GM19395 (cell line): ENCODE measurements around the gene HOXD3.

Source experiments
- ATAC-seq: cut with Tn5 transposase; IDR thresholded peaks from one replicate; pipeline ENCODE4 v1.9.1; 2021; ENCODE audit warnings: mild to moderate bottlenecking, moderate library complexity; ENCODE audit not compliant: unreplicated experiment

Gene HOXD3

GRCh38 chr2:176156807-176157498 lies at the start of gene HOXD3:
Gene HOXD3 (plus strand): TSS chr2:176157307. CDS start chr2:176169115, 11,808 bp downstream.
- ATAC-seq = no peak

GRCh38 chr2:176107731-176108181 lies 49.4 kb upstream of the HOXD3 start:
- ATAC-seq = no peak

GRCh38 chr2:176109192-176109901 lies 47.8 kb upstream of the HOXD3 start:
- no peak for ATAC-seq

- ATAC-seq = no peak
These were observed 47.2 kb upstream of the HOXD3 start for GRCh38 chr2:176109946-176110345.

GRCh38 chr2:176110415-176111308 lies 46.4 kb upstream of the HOXD3 start:
- ATAC-seq = no peak

- ATAC-seq = no peak
These were observed 45.8 kb upstream of the HOXD3 start for GRCh38 chr2:176111309-176111663.

- ATAC-seq = no peak
These were observed 45.2 kb upstream of the HOXD3 start for GRCh38 chr2:176111846-176112374.

- ATAC-seq = no peak
These were observed 44.5 kb upstream of the HOXD3 start for GRCh38 chr2:176112375-176113302.

- no peak for ATAC-seq
These were observed 42.8 kb upstream of the HOXD3 start for GRCh38 chr2:176114120-176114929.

- no peak for ATAC-seq
These were observed 42.0 kb upstream of the HOXD3 start for GRCh38 chr2:176114930-176115625.

- ATAC-seq = no peak
These were observed 41.0 kb upstream of the HOXD3 start, which contains the start of gene HOXD10 for GRCh38 chr2:176115883-176116813. Gene HOXD10 (plus strand): TSS chr2:176116778. CDS start chr2:176116834, 56 bp downstream.

GRCh38 chr2:176117162-176117822 lies 39.8 kb upstream of the HOXD3 start:
- ATAC-seq = no peak

GRCh38 chr2:176117823-176118371 lies 39.2 kb upstream of the HOXD3 start:
- no peak for ATAC-seq

- ATAC-seq = no peak
These were observed 38.3 kb upstream of the HOXD3 start for GRCh38 chr2:176118601-176119339.

- ATAC-seq = no peak
These were observed 36.5 kb upstream of the HOXD3 start for GRCh38 chr2:176120364-176121189.
